GM21447 (cell line): ENCODE results near the gene TES.

Experiments
- ATAC-seq: cut with Tn5 transposase; IDR thresholded peaks from one replicate; pipeline ENCODE4 v1.9.1; 2021; ENCODE audit not compliant: unreplicated experiment

The TES gene

DNA sequence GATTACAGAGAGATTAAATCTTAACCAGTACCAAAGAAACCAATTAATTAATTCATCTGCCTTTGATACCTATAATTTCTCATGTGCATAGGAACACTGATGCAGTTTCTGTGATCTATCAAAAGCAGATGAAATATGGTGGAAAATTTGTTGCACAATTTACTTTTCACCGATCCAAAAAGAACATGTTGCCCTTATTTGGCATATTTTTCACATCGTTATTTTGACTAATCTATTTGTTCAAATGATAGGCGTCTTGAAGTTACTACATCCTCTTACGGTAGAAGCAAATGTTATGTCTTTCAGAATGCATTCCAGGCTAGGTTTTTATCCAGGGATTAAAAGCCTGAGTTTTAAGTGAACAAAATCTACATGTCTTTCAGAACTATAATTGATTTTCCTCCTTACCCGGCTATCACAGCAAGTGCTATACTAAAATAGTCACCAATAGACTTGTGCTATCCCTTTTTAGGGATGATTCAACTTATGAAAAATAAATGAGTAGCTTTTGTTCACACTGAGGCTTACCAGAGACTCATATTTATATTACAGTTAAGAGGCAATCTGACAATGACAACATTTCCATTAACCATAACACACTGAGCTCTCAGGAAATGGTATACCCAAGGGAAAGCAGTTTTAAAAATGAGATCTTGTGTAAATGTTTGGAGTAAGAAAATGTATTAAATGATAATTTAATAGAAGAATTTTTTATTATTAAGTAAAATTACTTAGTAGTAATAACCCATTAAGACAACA lies 16.8 kb upstream of the TES start:
- no peak for ATAC-seq

DNA sequence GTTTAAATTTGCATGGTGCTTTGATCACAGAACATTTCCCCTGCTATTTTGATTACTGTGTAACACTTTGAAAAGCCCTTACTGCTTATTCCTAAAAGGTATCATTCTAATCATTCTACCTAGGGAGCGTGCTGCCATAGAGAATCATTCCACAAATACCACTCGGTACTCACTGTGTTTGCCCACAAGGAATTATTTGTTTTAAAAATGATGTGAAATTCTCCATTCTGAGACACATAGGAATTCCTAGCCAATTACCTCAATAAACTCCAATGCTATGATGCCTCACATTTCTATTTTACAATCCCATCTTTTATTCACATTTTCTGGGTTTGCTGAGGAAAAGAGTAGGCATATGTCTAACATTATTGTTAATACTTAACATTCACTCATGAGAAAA lies 16.2 kb upstream of the TES start:
- ATAC-seq = no peak

- ATAC-seq = no peak
Measured at GRCh38 chr7:116195451-116195850, 14.9 kb upstream of the TES start.

GRCh38 chr7:116196947-116197346 lies 13.4 kb upstream of the TES start:
- ATAC-seq = no peak

DNA sequence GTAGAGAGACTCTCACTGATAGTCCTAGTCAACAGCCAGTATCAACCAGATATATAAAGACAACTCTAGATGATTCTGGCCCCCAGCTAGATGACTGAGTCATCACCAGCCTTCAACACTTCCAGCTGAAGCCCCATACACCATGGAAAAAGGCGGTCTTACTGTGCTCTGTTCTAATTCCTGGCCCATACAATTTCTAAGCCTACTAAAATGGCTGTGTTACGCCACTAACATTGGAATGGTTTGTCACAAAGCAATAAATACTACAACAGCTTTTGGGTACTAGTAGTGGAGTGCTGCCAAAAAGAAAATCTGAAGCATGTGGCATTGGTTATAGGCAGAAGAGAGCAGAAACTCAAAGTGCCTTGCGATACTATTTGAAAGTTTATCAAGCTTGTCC lies 13.0 kb upstream of the TES start:
- ATAC-seq = no peak

- no peak for ATAC-seq
Measured at GRCh38 chr7:116198748-116199410, 11.5 kb upstream of the TES start.

GRCh38 chr7:116200963-116201362 lies 9.4 kb upstream of the TES start:
- no peak for ATAC-seq

DNA sequence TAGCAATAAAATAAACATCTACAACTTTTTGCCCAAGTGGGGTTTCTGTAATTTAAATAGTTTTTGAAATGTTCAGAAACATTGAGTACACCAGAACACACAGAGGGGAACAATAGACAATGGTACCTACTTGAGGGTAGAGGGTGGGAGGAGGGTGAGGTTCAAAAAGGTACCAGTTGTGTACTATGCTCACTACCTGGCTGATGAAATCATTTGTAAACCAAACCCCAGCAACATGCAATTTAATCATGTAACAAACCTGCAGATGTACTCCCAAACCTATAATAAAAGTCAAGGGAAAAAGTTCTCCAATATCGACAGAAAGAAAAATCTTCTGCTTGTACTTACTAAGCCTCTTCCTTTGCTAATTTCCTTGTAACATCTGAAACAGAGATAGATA lies 4.2 kb upstream of the TES start:
- no peak for ATAC-seq

DNA sequence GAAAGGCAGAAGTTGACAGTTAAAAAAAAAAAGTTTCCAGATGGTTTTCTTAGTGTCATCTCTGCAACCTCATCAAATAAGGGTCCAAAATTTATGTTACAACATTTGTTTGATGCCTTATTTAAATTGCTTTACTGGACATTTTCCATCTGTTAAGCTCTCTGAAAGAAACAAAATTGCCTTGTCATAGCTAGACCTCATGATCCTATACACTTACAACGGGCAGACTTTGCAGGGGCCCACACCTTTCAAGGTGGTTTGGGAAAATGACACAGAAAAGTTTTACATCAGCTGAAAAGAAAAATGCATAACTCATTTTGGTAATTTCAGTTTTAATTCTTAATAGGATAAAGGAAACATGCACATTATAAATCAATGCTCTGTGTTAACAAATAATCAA lies 1.4 kb upstream of the TES start:
- no peak for ATAC-seq

GRCh38 chr7:116209561-116210070 lies 723 bp upstream of the TES start:
- ATAC-seq = no peak

GRCh38 chr7:116211006-116211912 lies 920 bp downstream of the TES start:
- ATAC-seq = peak; percentile 87

- no peak for ATAC-seq
Measured at GRCh38 chr7:116211913-116212596, 1.7 kb downstream of the TES start.

- no peak for ATAC-seq
Measured at GRCh38 chr7:116212869-116213268, 2.5 kb downstream of the TES start.

DNA sequence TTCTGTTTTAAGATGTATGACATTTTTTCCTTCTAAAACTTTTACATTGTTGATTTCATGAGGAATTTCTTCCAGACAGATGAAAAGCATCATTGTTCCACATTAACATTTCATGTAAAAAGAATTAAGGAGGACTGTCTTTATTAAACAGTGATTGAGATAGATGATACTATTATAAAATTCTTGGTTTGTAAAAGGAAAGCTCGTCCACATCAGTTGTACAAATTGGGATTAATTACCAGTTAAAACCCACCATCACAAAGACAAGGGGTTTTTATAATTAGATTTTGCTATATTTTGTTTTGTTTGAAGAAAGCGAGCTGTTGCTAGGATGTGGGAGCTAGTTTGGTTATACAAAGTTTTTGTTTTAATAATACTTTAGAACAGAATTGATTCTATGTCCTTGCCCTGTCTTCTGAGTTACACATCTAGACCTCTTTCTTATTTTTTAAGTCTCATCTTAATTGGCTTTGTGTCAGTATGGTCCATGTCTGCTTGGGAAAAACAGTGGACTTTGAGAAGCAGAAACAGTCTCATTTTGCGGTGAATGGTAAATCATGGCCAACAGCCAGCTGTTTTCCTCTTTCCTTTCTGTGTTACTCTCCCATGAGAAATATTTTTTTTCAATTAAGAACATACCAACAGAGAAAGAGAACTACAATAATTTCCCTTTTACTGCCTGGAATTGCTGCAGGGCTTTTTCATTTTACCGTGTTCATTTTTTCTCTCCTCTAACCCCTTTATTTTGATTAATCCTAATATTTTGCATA lies 3.2 kb downstream of the TES start:
- no peak for ATAC-seq

- ATAC-seq = no peak
Measured at GRCh38 chr7:116214921-116215320, 4.6 kb downstream of the TES start.

- ATAC-seq = no peak
Measured at GRCh38 chr7:116215551-116215950, 5.2 kb downstream of the TES start.

DNA sequence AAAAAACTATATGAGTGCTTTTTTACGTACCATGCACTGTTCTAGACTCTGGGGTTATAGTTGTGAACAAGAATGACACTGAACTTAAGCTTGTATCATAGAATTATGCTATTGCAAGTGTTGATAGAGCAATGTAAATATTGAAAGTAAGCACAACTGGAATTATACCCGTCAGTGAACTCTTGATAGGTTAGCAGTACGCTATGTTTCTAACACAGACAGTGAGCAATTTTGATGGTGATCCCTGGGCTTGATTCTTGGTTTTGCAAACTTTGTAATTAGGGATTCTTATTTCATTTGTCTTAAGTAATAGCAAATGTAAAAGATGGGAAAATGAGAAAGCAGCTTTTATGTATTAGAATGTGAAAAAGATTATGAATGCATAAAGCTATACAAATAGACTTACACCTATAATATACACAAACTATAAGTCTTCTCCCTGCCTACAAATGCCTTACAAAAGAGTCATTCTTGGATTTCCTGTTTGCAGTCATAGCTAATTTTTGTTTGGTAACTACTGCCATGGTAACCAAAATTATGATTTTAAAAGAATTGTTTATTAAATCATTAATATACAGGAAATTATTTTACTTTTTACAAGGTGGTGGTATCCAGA lies 6.7 kb downstream of the TES start:
- ATAC-seq = no peak

DNA sequence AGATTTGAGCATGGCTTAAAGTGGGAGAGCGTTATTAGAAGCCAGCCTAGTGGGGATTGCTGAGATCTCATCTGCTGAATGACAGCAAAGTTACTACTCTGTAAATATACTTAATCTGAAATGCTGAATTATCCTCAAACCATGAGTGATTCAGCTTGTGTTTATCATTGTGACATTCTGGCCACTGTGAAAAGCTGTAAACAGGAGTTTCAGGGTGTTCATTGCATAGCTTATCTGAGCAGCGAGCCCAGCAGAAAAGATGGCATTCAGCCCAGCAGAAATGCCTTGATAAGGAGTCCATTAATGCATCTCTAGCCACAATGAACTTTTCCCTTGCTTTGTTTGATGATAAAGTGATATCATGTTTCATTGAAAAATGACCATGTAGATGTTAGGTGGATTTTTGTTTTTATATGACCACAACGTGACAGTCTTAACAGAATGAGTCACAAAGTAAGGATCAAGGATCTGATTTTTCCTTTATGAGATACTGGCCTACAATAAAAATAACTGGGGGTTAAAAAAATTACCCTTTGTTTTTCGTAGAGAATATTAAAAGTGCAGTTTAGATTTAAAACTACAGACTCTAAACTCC lies 7.8 kb downstream of the TES start:
- ATAC-seq = no peak

DNA sequence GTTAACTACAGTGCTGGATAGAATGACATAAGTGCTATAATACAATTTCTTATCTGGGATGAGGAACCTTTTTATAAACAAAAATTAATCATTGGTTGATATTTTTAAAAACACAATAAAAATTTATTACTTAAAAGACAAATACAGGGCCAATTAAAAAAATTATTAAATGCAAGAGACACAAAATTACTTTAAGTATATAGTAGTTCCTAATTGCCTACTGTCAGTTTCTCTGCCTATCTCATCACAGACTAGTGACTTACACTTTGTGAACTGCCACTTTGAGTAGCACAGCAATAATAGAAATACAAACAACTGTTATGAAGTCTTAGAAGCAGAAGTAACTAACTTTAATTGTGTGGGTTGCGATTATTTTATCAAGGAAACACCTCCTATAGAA lies 8.4 kb downstream of the TES start:
- ATAC-seq = no peak
